Endothelial cell of umbilical vein (primary cell): Measurements from ENCODE around the gene CPXM2. TPM values are rescaled to one million over a fixed set of nuclear protein-coding genes. Genes with fewer than 3 reads are reported as not detected.

ENCODE experiments used
- BruUV-seq: library from RNA; stranded (reverse); fragments of 400-500 nt; replicated peaks from 2 replicates; lab custom pipeline; 2021; lab: Mats Ljungman, UMichigan
- CTCF ChIA-PET: fragments of 300-600, 350-600 bp; sonication (Branson Sonifier 250); formaldehyde crosslinking; loops from one replicate; lab custom pipeline; 2021; ENCODE audit warnings: antibody characterized with exemption, inconsistent platforms; lab: Charles Lee
- POLR2A ChIA-PET: fragments of 300-600, 350-600 bp; sonication (Branson Sonifier 250); formaldehyde crosslinking; loops from one replicate; lab custom pipeline; 2021; ENCODE audit warnings: antibody characterized with exemption, inconsistent platforms; lab: Charles Lee
- DNase-seq: peaks from one replicate; pipeline ENCODE4 v3.0.0-alpha.2; 2011; ENCODE audit warnings: low read depth, low spot score
- FAIRE-seq: peaks from 2 replicates; lab custom pipeline; 2011; peaks lifted over from hg19 to GRCh38; lab: Jason Lieb, UNC
- H2AFZ ChIP-seq: 2 replicates; pipeline ENCODE4 v1.6.0; 2012; ENCODE audit warnings: low read depth, low read length, control low read depth, inconsistent platforms
- H3K27ac ChIP-seq: 2 replicates; pipeline ENCODE4 v1.5.1; 2011; ENCODE audit warnings: low read depth, mild to moderate bottlenecking, control low read depth, low read length, moderate library complexity; ENCODE audit not compliant: insufficient read depth
- H3K27me3 ChIP-seq, 2 experiments: 2 replicates each; pipeline versions ENCODE4 v1.6.0 to v1.6.1; 2011; ENCODE audit warnings: low read length in 2 of 2, mixed read lengths in 1 of 2; ENCODE audit not compliant: control insufficient read depth in 2 of 2, insufficient read depth in 2 of 2
- H3K36me3 ChIP-seq, 2 experiments: 2 replicates in 1 of 2; 3 replicates in 1 of 2; pipeline ENCODE4 v1.5.1; 2011; ENCODE audit warnings: low read length in 2 of 2, mild to moderate bottlenecking in 1 of 2, moderate library complexity in 1 of 2; ENCODE audit not compliant: control insufficient read depth in 2 of 2, insufficient read depth in 2 of 2; ENCODE audit errors: extremely low read depth in 1 of 2
- H3K4me1 ChIP-seq: 3 replicates; pipeline ENCODE4 v1.5.1; 2011; ENCODE audit warnings: mild to moderate bottlenecking, low read length; ENCODE audit not compliant: control insufficient read depth, insufficient read depth; ENCODE audit errors: extremely low read depth
- H3K4me2 ChIP-seq: 2 replicates; pipeline ENCODE4 v1.6.1; 2011; ENCODE audit warnings: low read length, control low read depth, mixed read lengths; ENCODE audit not compliant: insufficient read depth
- H3K4me3 ChIP-seq, 3 experiments: fragments of 200-600 bp in 1 of 3; sonication (generic), shearing (Covaris generic) in 1 of 3; replicated peaks in 1 of 3; 2 replicates each; pipeline ENCODE4 v1.5.1; 2011 to 2016; ENCODE audit warnings: control low read depth in 3 of 3, low read length in 3 of 3, mild to moderate bottlenecking in 2 of 3, inconsistent platforms in 1 of 3, low read depth in 1 of 3, moderate library complexity in 1 of 3; ENCODE audit not compliant: insufficient read depth in 1 of 3
- H3K79me2 ChIP-seq: 2 replicates; pipeline ENCODE4 v1.6.0; 2012; ENCODE audit warnings: low read length, inconsistent platforms; ENCODE audit not compliant: control insufficient read depth, insufficient read depth
- H3K9ac ChIP-seq: replicated peaks from 2 replicates; pipeline ENCODE3; 2011; ENCODE audit warnings: low read length, control low read depth; ENCODE audit not compliant: insufficient read depth; ENCODE audit errors: extremely low read depth
- H3K9me1 ChIP-seq: replicated peaks from 3 replicates; pipeline ENCODE4 v1.6.0; 2011; ENCODE audit warnings: mild to moderate bottlenecking, low read length; ENCODE audit not compliant: control insufficient read depth, insufficient read depth; ENCODE audit errors: extremely low read depth
- H3K9me3 ChIP-seq: replicated peaks from 2 replicates; pipeline ENCODE4 v1.5.1; 2012; ENCODE audit warnings: low read length, inconsistent platforms; ENCODE audit not compliant: control insufficient read depth, insufficient read depth
- H4K20me1 ChIP-seq: replicated peaks from 2 replicates; pipeline ENCODE3; 2011; ENCODE audit warnings: mild to moderate bottlenecking, low read length; ENCODE audit not compliant: control insufficient read depth, insufficient read depth; ENCODE audit errors: extremely low read depth
- CTCF ChIP-seq, 2 donors: IDR thresholded peaks; 1 replicate in 1 of 2; 2 replicates in 1 of 2; pipeline ENCODE4 v1.5.1; 2011; ENCODE audit warnings: low read length in 2 of 2, mild to moderate bottlenecking in 2 of 2, moderate library complexity in 2 of 2, control low read depth in 1 of 2, inconsistent platforms in 1 of 2, low read depth in 1 of 2; ENCODE audit not compliant: insufficient read depth in 1 of 2; ENCODE audit errors: extremely low read depth in 1 of 2
- EZH2 ChIP-seq: IDR thresholded peaks from 2 replicates; pipeline ENCODE4 v1.6.1; 2012; ENCODE audit warnings: borderline replicate concordance, low read depth, mild to moderate bottlenecking, moderate library complexity, low read length, inconsistent platforms; ENCODE audit not compliant: severe bottlenecking
- FOS ChIP-seq: IDR thresholded peaks from 2 replicates; pipeline ENCODE4 v1.6.1; 2011; ENCODE audit warnings: mild to moderate bottlenecking, low read length, moderate library complexity, borderline replicate concordance; ENCODE audit not compliant: insufficient read depth
- GATA2 ChIP-seq: IDR thresholded peaks from 2 replicates; pipeline ENCODE4 v1.7.0; 2011; ENCODE audit warnings: low read depth, mild to moderate bottlenecking, moderate library complexity, mixed read lengths, low read length; ENCODE audit not compliant: insufficient read length, insufficient read depth
- JUN ChIP-seq: IDR thresholded peaks from 2 replicates; pipeline ENCODE4 v1.6.1; 2011; ENCODE audit warnings: borderline replicate concordance, low read depth; ENCODE audit not compliant: insufficient read length, insufficient read depth
- MAX ChIP-seq: IDR thresholded peaks from 2 replicates; pipeline ENCODE4 v1.6.1; 2011; ENCODE audit not compliant: insufficient read depth, insufficient read length
- MYC ChIP-seq: IDR thresholded peaks from one replicate; pipeline ENCODE4 v1.6.1; 2011; ENCODE audit warnings: mild to moderate bottlenecking, low read depth, low read length
- POLR2A ChIP-seq: IDR thresholded peaks from 2 replicates; pipeline ENCODE4 v1.6.1; 2012; ENCODE audit warnings: low read depth, mild to moderate bottlenecking, control low read depth, low read length
- POLR2AphosphoS5 ChIP-seq: IDR thresholded peaks from 2 replicates; pipeline ENCODE4 v1.6.1; 2012; ENCODE audit warnings: low read depth, mild to moderate bottlenecking, control low read depth, low read length, moderate library complexity; ENCODE audit not compliant: insufficient read depth
- dilution Hi-C: fragments of 300-500 bp; cut with MboI; formaldehyde crosslinking; loops from one replicate; pipeline ENCODE4 v1.15.0; 2019; ENCODE audit warnings: low sequenced_read_pairs; ENCODE audit not compliant: extremely low pct_ligation_motif_present
- intact Hi-C: fragments of 100-400 bp; cut with micrococcal nuclease; formaldehyde crosslinking; loops from one replicate; pipeline ENCODE4 v1.10.0; 2022
- polyA plus RNA-seq, 4 experiments: library from polyadenylated mRNA; depleted of rRNA in 3 of 4; stranded (reverse) in 3 of 4; unstranded in 1 of 4; fragments of >200 nt; gene quantifications; 2 replicates each; pipeline versions ENCODE4 v1.2.1 to v1.2.3, GENCODE V29; 2011 to 2012; ENCODE audit warnings: missing spikeins in 1 of 4
- total RNA-seq: library from RNA; stranded (reverse); gene quantifications from 2 replicates; pipeline ENCODE4 v1.2.3, GENCODE V29; 2021

CPXM2 gene
- total and polyA plus RNA-seq, 2 donors (not counting 3 experiments of a cell fraction or from before 2014, with no cell fraction given) = 1.8 to 2.7 TPM

GRCh38 chr10:123754123-123754522, 137.5 kb downstream of the CPXM2 start:
- no peaks in the 10 kb centered on the region for H3K27me3 ChIP-seq
- no peaks in the 10 kb centered on the region for H3K79me2 ChIP-seq
- H3K9me1 ChIP-seq = no peaks in the 10 kb centered on the region
- DNase-seq = no peak
- BruUV-seq = no TSS peak
- H3K9me3 ChIP-seq = no peaks in the 10 kb centered on the region
- H4K20me1 ChIP-seq = no peaks in the 10 kb centered on the region
- FAIRE-seq = no peak
- ChIA-PET POLR2A (no interaction called here), CTCF (no interaction called here)
- no peak overlapping the region for H2AFZ ChIP-seq
- H3K4me3 ChIP-seq = no peak overlapping the region
- no peak overlapping the region for H3K27ac ChIP-seq
- TF ChIP-seq POLR2A (no peak), POLR2AphosphoS5 (no peak), MYC (no peak), EZH2 (no peak), JUN (no peak), MAX (no peak), GATA2 (no peak), FOS (no peak), CTCF (IDR thresholded peaks at IDR 0.05; ENCODE audit: extremely low read depth in 1 of 2, insufficient read depth in 1 of 2, low read depth in 1 of 2, low read length in 2 of 2) (no peak)
- intact Hi-C loops = loop anchor here (10.0 kb wide), 1 partner anchor 211 kb away; no protein-coding TSS in a partner anchor
- dilution Hi-C loops = no loop called here
- H3K4me2 ChIP-seq = no peak overlapping the region
- H3K9ac ChIP-seq = no peak overlapping the region
- no peaks in the 10 kb centered on the region for H3K36me3 ChIP-seq
- no peaks in the 10 kb centered on the region for H3K4me1 ChIP-seq
